Testis (tissue), 3 donors: ENCODE results near the gene EPB41L2. TPM values are rescaled to one million over a fixed set of nuclear protein-coding genes. Genes with fewer than 3 reads are reported as not detected.

Source experiments
- DNase-seq: peaks from one replicate; pipeline ENCODE4 v3.0.0-alpha.2; 2019
- H3K27ac ChIP-seq, 2 donors: fragments of 200-600 bp; sonication (generic); one replicate each; pipeline ENCODE4 v1.5.1; 2019
- H3K27me3 ChIP-seq: fragments of 200-600 bp; sonication (generic); one replicate; pipeline ENCODE4 v1.5.1; 2019
- H3K36me3 ChIP-seq: fragments of 200-600 bp; sonication (generic); one replicate; pipeline ENCODE4 v1.5.1; 2017; ENCODE audit warnings: low read depth; ENCODE audit errors: missing control alignments
- H3K4me1 ChIP-seq: fragments of 200-600 bp; sonication (generic); one replicate; pipeline ENCODE4 v1.5.1; 2019
- H3K4me3 ChIP-seq, 2 donors: fragments of 200-600 bp; sonication (generic); one replicate each; pipeline ENCODE4 v1.5.1; 2017 to 2019
- H3K9me3 ChIP-seq: fragments of 200-600 bp; sonication (generic); one replicate; pipeline ENCODE4 v1.5.1; 2017
- CTCF ChIP-seq, 3 experiments: fragments of 450-650 bp in 2 of 3; fragments of 200-600 bp in 1 of 3; sonication (generic) in 1 of 3; IDR thresholded peaks; one replicate each; pipeline ENCODE4 v1.5.1; 2016 to 2019; ENCODE audit warnings: antibody characterized with exemption in 3 of 3, mild to moderate bottlenecking in 2 of 3, moderate library complexity in 1 of 3
- POLR2A ChIP-seq: fragments of 450-650 bp; IDR thresholded peaks from one replicate; pipeline ENCODE4 v1.6.1; 2017; ENCODE audit warnings: antibody characterized with exemption, mild to moderate bottlenecking, moderate library complexity
- WGBS, 2 donors: methylation state at CpG; one replicate each; pipeline ENCODE4 v1.1.5; 2018; 5-methylcytosine and 5-hydroxymethylcytosine counted together
- intact Hi-C: fragments of 100-400 bp; cut with DNase I; formaldehyde crosslinking; loops from one replicate; pipeline ENCODE4 v1.15.1; 2023; ENCODE audit warnings: low total_unique reads
- polyA plus RNA-seq: library from polyadenylated mRNA; stranded (reverse); fragments of 350-450 nt; fragmentation: Illumina TruSeq; extraction: RNeasy Lipid Tissue Mini Kit (QIAGEN cat#74804); gene quantifications from one replicate; pipeline ENCODE4 v1.2.3, GENCODE V29; 2014; ENCODE audit warnings: low read depth, low replicate concordance; ENCODE audit not compliant: insufficient read depth
- total RNA-seq, 2 donors: library from RNA; depleted of rRNA; stranded (reverse); fragments of >200 nt; gene quantifications; one replicate each; pipeline ENCODE4 v1.2.3, GENCODE V29; 2016

EPB41L2 gene
- total and polyA plus RNA-seq, 3 donors from 2014 or later, result 131 to 206 (median 139) TPM

GRCh38 chr6:131036601-131037000 lies 26.4 kb downstream of the EPB41L2 start:
- no peak overlapping the region for H3K27ac ChIP-seq
- 75 to 77% methylated on average over 2 of the region's 2 CpGs for WGBS, 2 donors
- no peak overlapping the region for H3K4me3 ChIP-seq
- no peaks in the 10 kb centered on the region for H3K9me3 ChIP-seq
- DNase-seq, result no peak
- no peaks in the 10 kb centered on the region for H3K36me3 ChIP-seq
- peaks cover 4% of the 10 kb centered on the region for H3K4me1 ChIP-seq
- no peaks in the 10 kb centered on the region for H3K27me3 ChIP-seq
- TF ChIP-seq POLR2A (no peak), CTCF (IDR thresholded peaks at IDR 0.05) (no peak)
- intact Hi-C loops, result no loop called here

- 82 to 87% methylated on average over 3 of the region's 3 CpGs for WGBS, 2 donors
- peaks cover 4% of the 10 kb centered on the region for H3K4me1 ChIP-seq
- H3K27me3 ChIP-seq, result no peaks in the 10 kb centered on the region
- H3K9me3 ChIP-seq, result no peaks in the 10 kb centered on the region
- H3K36me3 ChIP-seq, result no peaks in the 10 kb centered on the region
- no peak for TF ChIP-seq POLR2A
- no peak for TF ChIP-seq CTCF (IDR thresholded peaks at IDR 0.05)
- no peak overlapping the region for H3K27ac ChIP-seq
- H3K4me3 ChIP-seq, result no peak overlapping the region
- intact Hi-C loops, result no loop called here
- DNase-seq, result no peak
Measured at GRCh38 chr6:131036143-131036542, 26.9 kb downstream of the EPB41L2 start.

GRCh38 chr6:131035582-131035981 lies 27.5 kb downstream of the EPB41L2 start:
- no peak for DNase-seq
- Histone ChIP-seq H3K9me3 (no peaks in the 10 kb centered on the region), H3K27me3 (no peaks in the 10 kb centered on the region), H3K36me3 (no peaks in the 10 kb centered on the region), H3K4me3 (no peak overlapping the region), H3K27ac (no peak overlapping the region), H3K4me1 (peaks cover 4% of the 10 kb centered on the region)
- no peak for TF ChIP-seq POLR2A
- no peak for TF ChIP-seq CTCF (IDR thresholded peaks at IDR 0.05)
- intact Hi-C loops, result no loop called here
- 88 to 96% methylated on average over 1 of the region's 1 CpG for WGBS, 2 donors

- WGBS, 2 donors, result 88 to 90% methylated on average over 1 of the region's 1 CpG
- H3K27me3 ChIP-seq, result no peaks in the 10 kb centered on the region
- TF ChIP-seq CTCF (IDR thresholded peaks at IDR 0.05) (no peak), POLR2A (no peak)
- H3K4me3 ChIP-seq, result no peak overlapping the region
- H3K27ac ChIP-seq, result no peak overlapping the region
- no peaks in the 10 kb centered on the region for H3K9me3 ChIP-seq
- no peaks in the 10 kb centered on the region for H3K36me3 ChIP-seq
- H3K4me1 ChIP-seq, result peaks cover 4% of the 10 kb centered on the region
- intact Hi-C loops, result no loop called here
- DNase-seq, result no peak
Measured at GRCh38 chr6:131033631-131034030, 29.4 kb downstream of the EPB41L2 start.

GRCh38 chr6:131029626-131030297 lies 33.3 kb downstream of the EPB41L2 start:
- WGBS, 2 donors, result 84 to 90% methylated on average over 7 of the region's 7 CpGs
- no peaks in the 10 kb centered on the region for H3K9me3 ChIP-seq
- no peak overlapping the region for H3K4me3 ChIP-seq
- DNase-seq, result no peak
- H3K36me3 ChIP-seq, result no peaks in the 10 kb centered on the region
- intact Hi-C loops, result no loop called here
- H3K27me3 ChIP-seq, result no peaks in the 10 kb centered on the region
- no peak for TF ChIP-seq CTCF (IDR thresholded peaks at IDR 0.05)
- TF ChIP-seq POLR2A, result no peak
- peaks cover 4% of the 10 kb centered on the region for H3K4me1 ChIP-seq
- H3K27ac ChIP-seq, result no peak overlapping the region
